Measurements from ENCODE around the gene ONECUT2.

The ONECUT2 gene

DNA sequence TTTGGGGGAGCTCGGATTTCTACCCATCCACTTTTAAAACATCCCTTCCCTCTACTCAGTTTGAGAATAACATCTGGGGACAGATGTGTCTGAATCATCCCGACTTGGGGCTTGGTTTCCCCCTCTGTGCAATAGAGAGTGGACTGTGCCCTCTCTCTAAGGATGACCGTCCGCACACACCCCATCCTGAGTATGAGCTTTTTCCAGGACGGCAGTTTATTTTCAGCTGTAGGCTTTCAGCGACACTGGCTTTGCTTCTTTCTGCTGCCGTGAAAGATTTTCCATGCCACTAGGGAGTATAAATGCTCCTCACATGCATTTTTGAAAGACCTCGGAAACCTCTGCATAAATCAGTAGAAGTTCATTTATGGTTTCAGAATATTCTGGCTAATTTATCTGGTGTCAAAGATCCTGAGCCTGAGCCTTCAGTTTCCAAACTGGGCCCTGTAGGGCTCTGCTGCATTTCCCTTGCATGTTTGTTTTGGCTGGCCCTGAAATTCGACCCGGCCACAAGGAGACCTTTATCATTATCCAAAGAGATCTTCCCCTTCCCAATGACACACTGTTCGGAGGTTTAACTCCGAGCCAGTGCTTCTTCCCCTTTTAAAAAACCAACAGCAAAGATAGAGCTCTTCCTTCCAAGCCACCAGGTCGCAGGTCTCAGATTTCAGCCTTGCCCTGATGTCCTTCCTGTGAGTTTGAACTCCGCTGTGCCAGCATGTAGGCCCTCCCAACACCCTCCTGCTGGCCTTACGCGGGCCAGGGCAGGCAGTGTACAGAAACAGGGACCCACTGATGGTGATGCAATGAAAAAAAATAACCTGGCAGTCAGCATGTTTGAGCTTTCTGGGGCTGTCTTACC, 98.1 kb downstream of the ONECUT2 start:
- Histone ChIP-seq H3K36me3 (ENCODE audit: insufficient read depth, low read length) (no peaks in the 10 kb centered on the region), H3K79me2 (ENCODE audit: insufficient read depth, low read length) (no peaks in the 10 kb centered on the region), H3K27ac (ENCODE audit: low read depth, low read length, poor library complexity, severe bottlenecking) (no peak overlapping the region), H3K4me3 (ENCODE audit: low read depth, low read length, poor library complexity, severe bottlenecking) (no peak overlapping the region), H3K4me2 (ENCODE audit: low read length) (no peak overlapping the region), H3K4me1 (ENCODE audit: insufficient read depth, low read length, severe bottlenecking) (no peaks in the 10 kb centered on the region), H3F3A (ENCODE audit: insufficient read depth, low read length) (no peaks in the 10 kb centered on the region), H3K9me2 (ENCODE audit: low read depth, low read length) (no peaks in the 10 kb centered on the region), H4K20me1 (ENCODE audit: insufficient read depth, low read length) (no peaks in the 10 kb centered on the region), H3K27me3 (ENCODE audit: insufficient read depth, low read length) (peaks cover 5% of the 10 kb centered on the region; the same call in 1 of the 2 replicates), H2AFZ (ENCODE audit: low read length) (no peak overlapping the region), H3K9ac (ENCODE audit: low read length) (no peak overlapping the region), H3K9me3 (ENCODE audit: low read length) (no peaks in the 10 kb centered on the region)
- TF ChIP-seq CTCF (IDR thresholded peaks at IDR 0.05; ENCODE audit: low read length) (no peak), EZH2 (IDR thresholded peaks at IDR 0.05; ENCODE audit: borderline replicate concordance, low read length) (no peak)

GRCh38 chr18:57533868-57534510, 98.8 kb downstream of the ONECUT2 start:
- no peak overlapping the region for H3K4me2 ChIP-seq (ENCODE audit: low read length)

DNA sequence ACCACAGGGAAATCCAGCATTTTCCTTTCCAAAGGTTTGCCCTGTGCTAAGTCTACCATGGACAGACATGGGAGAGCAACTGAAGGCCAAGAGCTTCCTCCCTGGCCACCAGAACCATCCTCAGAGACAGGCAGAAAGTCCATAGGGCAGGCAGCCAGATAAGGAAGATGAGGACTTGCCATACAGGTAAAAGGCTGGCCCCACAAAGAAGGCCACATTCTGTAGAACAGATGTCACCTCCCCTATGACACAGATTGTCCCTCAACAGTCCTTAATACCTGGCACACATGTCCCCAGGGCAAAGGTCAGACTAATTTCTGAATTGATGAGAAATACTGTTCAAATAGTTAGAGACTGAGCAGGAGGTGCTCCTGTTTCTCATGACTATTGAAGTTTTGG, 99.3 kb downstream of the ONECUT2 start:
- TF ChIP-seq EZH2 (IDR thresholded peaks at IDR 0.05; ENCODE audit: borderline replicate concordance, low read length), result no peak
- TF ChIP-seq CTCF (IDR thresholded peaks at IDR 0.05; ENCODE audit: low read length), result no peak
- Histone ChIP-seq H3K79me2 (ENCODE audit: insufficient read depth, low read length) (no peaks in the 10 kb centered on the region), H4K20me1 (ENCODE audit: insufficient read depth, low read length) (no peaks in the 10 kb centered on the region), H3F3A (ENCODE audit: insufficient read depth, low read length) (no peaks in the 10 kb centered on the region), H3K4me1 (ENCODE audit: insufficient read depth, low read length, severe bottlenecking) (no peaks in the 10 kb centered on the region), H3K27ac (ENCODE audit: low read depth, low read length, poor library complexity, severe bottlenecking) (no peak overlapping the region), H3K9ac (ENCODE audit: low read length) (no peak overlapping the region), H3K9me3 (ENCODE audit: low read length) (no peaks in the 10 kb centered on the region), H3K4me3 (ENCODE audit: low read depth, low read length, poor library complexity, severe bottlenecking) (no peak overlapping the region), H3K27me3 (ENCODE audit: insufficient read depth, low read length) (peaks cover 7% of the 10 kb centered on the region; the same call in 1 of the 2 replicates), H3K36me3 (ENCODE audit: insufficient read depth, low read length) (no peaks in the 10 kb centered on the region), H3K4me2 (ENCODE audit: low read length) (no peak overlapping the region), H2AFZ (ENCODE audit: low read length) (no peak overlapping the region), H3K9me2 (ENCODE audit: low read depth, low read length) (no peaks in the 10 kb centered on the region)

More at GRCh38 chr18:57533868-57534510, 98.8 kb downstream of the ONECUT2 start:
- Histone ChIP-seq H3K4me1 (ENCODE audit: insufficient read depth, low read length, severe bottlenecking) (no peaks in the 10 kb centered on the region), H3F3A (ENCODE audit: insufficient read depth, low read length) (no peaks in the 10 kb centered on the region), H2AFZ (ENCODE audit: low read length) (no peak overlapping the region), H3K27ac (ENCODE audit: low read depth, low read length, poor library complexity, severe bottlenecking) (no peak overlapping the region), H3K36me3 (ENCODE audit: insufficient read depth, low read length) (no peaks in the 10 kb centered on the region), H3K79me2 (ENCODE audit: insufficient read depth, low read length) (no peaks in the 10 kb centered on the region), H3K9ac (ENCODE audit: low read length) (no peak overlapping the region), H3K4me3 (ENCODE audit: low read depth, low read length, poor library complexity, severe bottlenecking) (no peak overlapping the region), H3K27me3 (ENCODE audit: insufficient read depth, low read length) (peaks cover 7% of the 10 kb centered on the region; the same call in 1 of the 2 replicates), H3K9me3 (ENCODE audit: low read length) (no peaks in the 10 kb centered on the region), H3K9me2 (ENCODE audit: low read depth, low read length) (no peaks in the 10 kb centered on the region), H4K20me1 (ENCODE audit: insufficient read depth, low read length) (no peaks in the 10 kb centered on the region)
- TF ChIP-seq EZH2 (IDR thresholded peaks at IDR 0.05; ENCODE audit: borderline replicate concordance, low read length) (no peak), CTCF (IDR thresholded peaks at IDR 0.05; ENCODE audit: low read length) (no peak)

Data from OCI-LY1 (cell line).